Endothelial cell of umbilical vein (primary cell): ENCODE results near the gene C1QB. TPM values are rescaled to one million over a fixed set of nuclear protein-coding genes. Genes with fewer than 3 reads are reported as not detected.

ENCODE experiments used
- BruUV-seq: library from RNA; stranded (reverse); fragments of 400-500 nt; replicated peaks from 2 replicates; lab custom pipeline; 2021; lab: Mats Ljungman, UMichigan
- CTCF ChIA-PET: fragments of 300-600, 350-600 bp; sonication (Branson Sonifier 250); formaldehyde crosslinking; loops from one replicate; lab custom pipeline; 2021; ENCODE audit warnings: antibody characterized with exemption, inconsistent platforms; lab: Charles Lee
- POLR2A ChIA-PET: fragments of 300-600, 350-600 bp; sonication (Branson Sonifier 250); formaldehyde crosslinking; loops from one replicate; lab custom pipeline; 2021; ENCODE audit warnings: antibody characterized with exemption, inconsistent platforms; lab: Charles Lee
- DNase-seq: peaks from one replicate; pipeline ENCODE4 v3.0.0-alpha.2; 2011; ENCODE audit warnings: low read depth, low spot score
- FAIRE-seq: peaks from 2 replicates; lab custom pipeline; 2011; peaks lifted over from hg19 to GRCh38; lab: Jason Lieb, UNC
- H2AFZ ChIP-seq: 2 replicates; pipeline ENCODE4 v1.6.0; 2012; ENCODE audit warnings: low read depth, low read length, control low read depth, inconsistent platforms
- H3K27ac ChIP-seq: 2 replicates; pipeline ENCODE4 v1.5.1; 2011; ENCODE audit warnings: low read depth, mild to moderate bottlenecking, control low read depth, low read length, moderate library complexity; ENCODE audit not compliant: insufficient read depth
- H3K27me3 ChIP-seq, 2 experiments: 2 replicates each; pipeline versions ENCODE4 v1.6.0 to v1.6.1; 2011; ENCODE audit warnings: low read length in 2 of 2, mixed read lengths in 1 of 2; ENCODE audit not compliant: control insufficient read depth in 2 of 2, insufficient read depth in 2 of 2
- H3K36me3 ChIP-seq, 2 experiments: 2 replicates in 1 of 2; 3 replicates in 1 of 2; pipeline ENCODE4 v1.5.1; 2011; ENCODE audit warnings: low read length in 2 of 2, mild to moderate bottlenecking in 1 of 2, moderate library complexity in 1 of 2; ENCODE audit not compliant: control insufficient read depth in 2 of 2, insufficient read depth in 2 of 2; ENCODE audit errors: extremely low read depth in 1 of 2
- H3K4me1 ChIP-seq: 3 replicates; pipeline ENCODE4 v1.5.1; 2011; ENCODE audit warnings: mild to moderate bottlenecking, low read length; ENCODE audit not compliant: control insufficient read depth, insufficient read depth; ENCODE audit errors: extremely low read depth
- H3K4me2 ChIP-seq: 2 replicates; pipeline ENCODE4 v1.6.1; 2011; ENCODE audit warnings: low read length, control low read depth, mixed read lengths; ENCODE audit not compliant: insufficient read depth
- H3K4me3 ChIP-seq, 3 experiments: fragments of 200-600 bp in 1 of 3; sonication (generic), shearing (Covaris generic) in 1 of 3; replicated peaks in 1 of 3; 2 replicates each; pipeline ENCODE4 v1.5.1; 2011 to 2016; ENCODE audit warnings: control low read depth in 3 of 3, low read length in 3 of 3, mild to moderate bottlenecking in 2 of 3, inconsistent platforms in 1 of 3, low read depth in 1 of 3, moderate library complexity in 1 of 3; ENCODE audit not compliant: insufficient read depth in 1 of 3
- H3K79me2 ChIP-seq: 2 replicates; pipeline ENCODE4 v1.6.0; 2012; ENCODE audit warnings: low read length, inconsistent platforms; ENCODE audit not compliant: control insufficient read depth, insufficient read depth
- H3K9ac ChIP-seq: replicated peaks from 2 replicates; pipeline ENCODE3; 2011; ENCODE audit warnings: low read length, control low read depth; ENCODE audit not compliant: insufficient read depth; ENCODE audit errors: extremely low read depth
- H3K9me1 ChIP-seq: replicated peaks from 3 replicates; pipeline ENCODE4 v1.6.0; 2011; ENCODE audit warnings: mild to moderate bottlenecking, low read length; ENCODE audit not compliant: control insufficient read depth, insufficient read depth; ENCODE audit errors: extremely low read depth
- H3K9me3 ChIP-seq: replicated peaks from 2 replicates; pipeline ENCODE4 v1.5.1; 2012; ENCODE audit warnings: low read length, inconsistent platforms; ENCODE audit not compliant: control insufficient read depth, insufficient read depth
- H4K20me1 ChIP-seq: replicated peaks from 2 replicates; pipeline ENCODE3; 2011; ENCODE audit warnings: mild to moderate bottlenecking, low read length; ENCODE audit not compliant: control insufficient read depth, insufficient read depth; ENCODE audit errors: extremely low read depth
- EZH2 ChIP-seq: IDR thresholded peaks from 2 replicates; pipeline ENCODE4 v1.6.1; 2012; ENCODE audit warnings: borderline replicate concordance, low read depth, mild to moderate bottlenecking, moderate library complexity, low read length, inconsistent platforms; ENCODE audit not compliant: severe bottlenecking
- FOS ChIP-seq: IDR thresholded peaks from 2 replicates; pipeline ENCODE4 v1.6.1; 2011; ENCODE audit warnings: mild to moderate bottlenecking, low read length, moderate library complexity, borderline replicate concordance; ENCODE audit not compliant: insufficient read depth
- GATA2 ChIP-seq: IDR thresholded peaks from 2 replicates; pipeline ENCODE4 v1.7.0; 2011; ENCODE audit warnings: low read depth, mild to moderate bottlenecking, moderate library complexity, mixed read lengths, low read length; ENCODE audit not compliant: insufficient read length, insufficient read depth
- JUN ChIP-seq: IDR thresholded peaks from 2 replicates; pipeline ENCODE4 v1.6.1; 2011; ENCODE audit warnings: borderline replicate concordance, low read depth; ENCODE audit not compliant: insufficient read length, insufficient read depth
- MYC ChIP-seq: IDR thresholded peaks from one replicate; pipeline ENCODE4 v1.6.1; 2011; ENCODE audit warnings: mild to moderate bottlenecking, low read depth, low read length
- POLR2A ChIP-seq: IDR thresholded peaks from 2 replicates; pipeline ENCODE4 v1.6.1; 2012; ENCODE audit warnings: low read depth, mild to moderate bottlenecking, control low read depth, low read length
- POLR2AphosphoS5 ChIP-seq: IDR thresholded peaks from 2 replicates; pipeline ENCODE4 v1.6.1; 2012; ENCODE audit warnings: low read depth, mild to moderate bottlenecking, control low read depth, low read length, moderate library complexity; ENCODE audit not compliant: insufficient read depth
- dilution Hi-C: fragments of 300-500 bp; cut with MboI; formaldehyde crosslinking; loops from one replicate; pipeline ENCODE4 v1.15.0; 2019; ENCODE audit warnings: low sequenced_read_pairs; ENCODE audit not compliant: extremely low pct_ligation_motif_present
- intact Hi-C: fragments of 100-400 bp; cut with micrococcal nuclease; formaldehyde crosslinking; loops from one replicate; pipeline ENCODE4 v1.10.0; 2022
- polyA plus RNA-seq, 4 experiments: library from polyadenylated mRNA; depleted of rRNA in 3 of 4; stranded (reverse) in 3 of 4; unstranded in 1 of 4; fragments of >200 nt; gene quantifications; 2 replicates each; pipeline versions ENCODE4 v1.2.1 to v1.2.3, GENCODE V29; 2011 to 2012; ENCODE audit warnings: missing spikeins in 1 of 4
- total RNA-seq: library from RNA; stranded (reverse); gene quantifications from 2 replicates; pipeline ENCODE4 v1.2.3, GENCODE V29; 2021
- TF ChIP-seq, protein P1 (sequence below): IDR thresholded peaks from 2 replicates; pipeline ENCODE4 v1.6.1; 2011; ENCODE audit not compliant: insufficient read depth, insufficient read length
- TF ChIP-seq, protein P2 (sequence below), 2 donors: IDR thresholded peaks; 1 replicate in 1 of 2; 2 replicates in 1 of 2; pipeline ENCODE4 v1.5.1; 2011; ENCODE audit warnings: low read length in 2 of 2, mild to moderate bottlenecking in 2 of 2, moderate library complexity in 2 of 2, control low read depth in 1 of 2, inconsistent platforms in 1 of 2, low read depth in 1 of 2; ENCODE audit not compliant: insufficient read depth in 1 of 2; ENCODE audit errors: extremely low read depth in 1 of 2

Gene C1QB
- total and polyA plus RNA-seq, 2 donors (not counting 3 experiments of a cell fraction or from before 2014, with no cell fraction given), result not detected

DNA sequence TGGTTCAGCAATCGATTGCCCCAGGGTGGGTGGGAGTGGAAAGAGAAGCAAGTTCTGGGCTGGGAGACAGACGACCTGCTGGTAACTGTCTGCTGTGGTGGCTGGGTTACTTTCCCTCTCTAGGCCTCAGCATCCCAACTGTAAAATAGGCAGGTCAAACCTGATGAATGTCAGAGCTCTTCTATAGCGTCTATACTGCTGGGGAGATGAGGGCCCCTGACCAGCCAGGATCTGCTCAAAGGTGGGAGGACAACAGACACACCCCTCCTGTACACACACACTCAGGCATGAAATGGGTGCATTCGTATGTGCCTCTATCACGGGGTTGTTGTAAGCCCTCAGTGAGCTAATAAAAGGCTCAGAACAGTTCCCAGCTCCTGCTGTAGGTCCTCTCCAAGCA, 44.9 kb downstream of the C1QB start:
- H2AFZ ChIP-seq, result no peak overlapping the region
- H3K9me1 ChIP-seq, result no peaks in the 10 kb centered on the region
- BruUV-seq, result no TSS peak
- no peak overlapping the region for H3K27ac ChIP-seq
- H3K9me3 ChIP-seq, result no peaks in the 10 kb centered on the region
- H3K9ac ChIP-seq, result no peak overlapping the region
- DNase-seq (no peak), FAIRE-seq (no peak)
- ChIA-PET CTCF (interaction anchor here (1.0 to 2.0 kb wide), 4 partner anchors 11 to 173 kb away, joined by 3 to 6 read pairs (median 4); no protein-coding TSS in a partner anchor), POLR2A (no interaction called here)
- no peaks in the 10 kb centered on the region for H4K20me1 ChIP-seq
- no peak overlapping the region for H3K4me3 ChIP-seq
- peaks cover 7% of the 10 kb centered on the region for H3K4me1 ChIP-seq
- no peak overlapping the region for H3K4me2 ChIP-seq
- intact Hi-C loops (no loop called here), dilution Hi-C loops (no loop called here)
- H3K79me2 ChIP-seq, result no peaks in the 10 kb centered on the region
- H3K27me3 ChIP-seq, result no peaks in the 10 kb centered on the region
- no peaks in the 10 kb centered on the region for H3K36me3 ChIP-seq
- TF ChIP-seq POLR2AphosphoS5 (no peak), POLR2A (no peak), MYC (no peak), FOS (no peak), EZH2 (no peak), GATA2 (no peak)

DNA sequence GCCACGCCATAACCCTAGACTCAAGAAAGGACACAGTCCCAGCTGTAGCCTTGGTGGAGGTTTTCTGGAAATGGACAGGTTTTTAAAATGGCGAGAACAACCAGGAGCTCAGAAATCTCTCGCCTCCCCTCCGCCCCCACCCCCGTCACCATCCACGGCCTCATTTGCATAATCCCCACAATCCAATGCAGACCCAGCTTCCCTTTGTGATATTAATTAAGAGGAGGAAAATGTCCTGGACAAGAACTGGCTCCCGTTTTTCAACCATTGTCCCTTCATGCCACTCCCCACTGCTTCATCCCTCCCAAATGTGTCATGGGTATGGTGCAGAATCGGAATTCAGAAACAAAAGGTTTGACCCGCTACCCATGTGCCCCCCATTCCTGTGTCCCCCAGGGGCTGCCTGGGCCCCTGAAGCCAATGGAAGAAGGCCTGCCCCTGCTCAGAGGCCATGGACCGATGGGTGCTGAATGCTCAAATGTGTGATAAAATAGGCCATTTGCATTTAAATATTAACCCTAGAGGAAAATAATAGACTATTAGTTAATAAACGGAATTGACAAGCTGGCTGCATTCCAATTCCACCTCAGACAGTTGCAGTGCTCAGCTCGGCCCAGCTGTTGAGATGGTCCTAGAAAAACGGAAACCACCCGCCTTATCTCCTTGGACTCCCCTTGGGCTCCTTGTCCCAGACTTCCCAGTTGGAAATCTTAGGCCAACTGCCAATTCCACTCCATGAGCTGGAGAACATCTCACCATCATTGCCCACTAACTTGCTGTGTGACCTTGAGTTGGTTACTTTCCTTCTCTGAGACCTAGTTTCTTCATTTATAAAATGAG, 46.9 kb downstream of the C1QB start:
- TF ChIP-seq MYC (no peak), POLR2A (no peak), EZH2 (no peak), POLR2AphosphoS5 (no peak), GATA2 (no peak), JUN (no peak), FOS (no peak)
- TF ChIP-seq, protein P1, sequence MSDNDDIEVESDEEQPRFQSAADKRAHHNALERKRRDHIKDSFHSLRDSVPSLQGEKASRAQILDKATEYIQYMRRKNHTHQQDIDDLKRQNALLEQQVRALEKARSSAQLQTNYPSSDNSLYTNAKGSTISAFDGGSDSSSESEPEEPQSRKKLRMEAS, result no peak
- TF ChIP-seq, protein P2, sequence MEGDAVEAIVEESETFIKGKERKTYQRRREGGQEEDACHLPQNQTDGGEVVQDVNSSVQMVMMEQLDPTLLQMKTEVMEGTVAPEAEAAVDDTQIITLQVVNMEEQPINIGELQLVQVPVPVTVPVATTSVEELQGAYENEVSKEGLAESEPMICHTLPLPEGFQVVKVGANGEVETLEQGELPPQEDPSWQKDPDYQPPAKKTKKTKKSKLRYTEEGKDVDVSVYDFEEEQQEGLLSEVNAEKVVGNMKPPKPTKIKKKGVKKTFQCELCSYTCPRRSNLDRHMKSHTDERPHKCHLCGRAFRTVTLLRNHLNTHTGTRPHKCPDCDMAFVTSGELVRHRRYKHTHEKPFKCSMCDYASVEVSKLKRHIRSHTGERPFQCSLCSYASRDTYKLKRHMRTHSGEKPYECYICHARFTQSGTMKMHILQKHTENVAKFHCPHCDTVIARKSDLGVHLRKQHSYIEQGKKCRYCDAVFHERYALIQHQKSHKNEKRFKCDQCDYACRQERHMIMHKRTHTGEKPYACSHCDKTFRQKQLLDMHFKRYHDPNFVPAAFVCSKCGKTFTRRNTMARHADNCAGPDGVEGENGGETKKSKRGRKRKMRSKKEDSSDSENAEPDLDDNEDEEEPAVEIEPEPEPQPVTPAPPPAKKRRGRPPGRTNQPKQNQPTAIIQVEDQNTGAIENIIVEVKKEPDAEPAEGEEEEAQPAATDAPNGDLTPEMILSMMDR (IDR thresholded peaks at IDR 0.05; ENCODE audit: extremely low read depth in 1 of 2, insufficient read depth in 1 of 2, low read depth in 1 of 2, low read length in 2 of 2), result no peak
- DNase-seq, result no peak

More for the DNA sequence above, 46.9 kb downstream of the C1QB start:
- Histone ChIP-seq H3K27me3 (no peaks in the 10 kb centered on the region), H3K9me3 (no peaks in the 10 kb centered on the region), H3K4me2 (no peak overlapping the region), H2AFZ (no peak overlapping the region), H3K9me1 (no peaks in the 10 kb centered on the region), H3K79me2 (no peaks in the 10 kb centered on the region), H3K4me3 (no peak overlapping the region), H3K27ac (no peak overlapping the region), H3K9ac (no peak overlapping the region), H3K4me1 (peaks cover 14% of the 10 kb centered on the region), H4K20me1 (no peaks in the 10 kb centered on the region), H3K36me3 (no peaks in the 10 kb centered on the region)
- BruUV-seq, result no TSS peak
- intact Hi-C loops (no loop called here), dilution Hi-C loops (no loop called here)
- POLR2A ChIA-PET, result no interaction called here
- CTCF ChIA-PET, result interaction anchor here (0.9 to 2.0 kb wide), 2 partner anchors 10 to 162 kb away, joined by 3 to 4 read pairs; no protein-coding TSS in a partner anchor
- no peak for FAIRE-seq
